Heart right ventricle (tissue), 16 donors: Measurements from ENCODE around the gene MAP3K4. TPM values are rescaled to one million over a fixed set of nuclear protein-coding genes. Genes with fewer than 3 reads are reported as not detected.

Experiments used
- ATAC-seq, 8 donors: fragments of 200-7000 bp; cut with Tn5 transposase; one replicate each; pipeline ENCODE4 v1.9.1; 2020; ENCODE audit warnings: mild to moderate bottlenecking in 8 of 8, moderate library complexity in 8 of 8, moderate number of reproducible peaks in 1 of 8
- DNase-seq, 2 donors: peaks; one replicate each; pipeline ENCODE4 v3.0.0-alpha.2; 2020
- H3K27ac ChIP-seq, 10 donors: fragments of 200-600 bp; sonication (generic) in 2 of 10; one replicate each; pipeline versions ENCODE4 v1.5.0 to v1.8.0; 2020 to 2022; ENCODE audit warnings: mild to moderate bottlenecking in 3 of 10
- H3K27me3 ChIP-seq, 7 donors: fragments of 200-600 bp; one replicate each; pipeline ENCODE4 v1.8.0; 2021 to 2022; ENCODE audit warnings: mild to moderate bottlenecking in 2 of 7
- H3K36me3 ChIP-seq, 9 donors: fragments of 200-600 bp; sonication (generic) in 1 of 9; one replicate each; pipeline versions ENCODE4 v1.5.0 to v1.8.0; 2020 to 2022; ENCODE audit warnings: mild to moderate bottlenecking in 2 of 9
- H3K4me1 ChIP-seq, 9 donors: fragments of 200-600 bp; sonication (generic) in 1 of 9; one replicate each; pipeline versions ENCODE4 v1.5.0 to v1.8.0; 2020 to 2022; ENCODE audit warnings: mild to moderate bottlenecking in 4 of 9
- H3K4me3 ChIP-seq, 10 donors: fragments of 200-600 bp; sonication (generic) in 2 of 10; one replicate each; pipeline versions ENCODE4 v1.5.0 to v1.8.0; 2020 to 2022; ENCODE audit warnings: mild to moderate bottlenecking in 7 of 10, moderate library complexity in 2 of 10
- H3K9me3 ChIP-seq, 11 donors: fragments of 200-600 bp in 10 of 11; sonication (generic) in 2 of 11; one replicate each; pipeline versions ENCODE4 v1.5.0 to v1.8.0; 2013 to 2022; ENCODE audit warnings: mild to moderate bottlenecking in 2 of 11, control low read depth in 1 of 11, moderate library complexity in 1 of 11
- CTCF ChIP-seq, 9 donors: fragments of 200-600 bp; sonication (generic) in 2 of 9; IDR thresholded peaks; one replicate each; pipeline versions ENCODE4 v1.5.0 to v1.8.0; 2021 to 2022; ENCODE audit warnings: antibody characterized with exemption in 9 of 9, mild to moderate bottlenecking in 5 of 9, moderate library complexity in 1 of 9
- WGBS, 2 donors: extraction: QIAGEN DNeasy Blood & Tissue Kit; methylation state at CpG; one replicate each; pipeline ENCODE4 v1.1.7; 2013; ENCODE audit warnings: inconsistent platforms in 1 of 2; 5-methylcytosine and 5-hydroxymethylcytosine counted together
- intact Hi-C, 10 donors: fragments of 100-400 bp; cut with DNase I; formaldehyde crosslinking; loops; one replicate each; pipeline versions ENCODE4 v1.11.1 to v1.14.2; 2022
- polyA plus RNA-seq, 2 donors: library from polyadenylated mRNA; stranded (reverse); fragments of 200-250 nt; gene quantifications; one replicate each; pipeline ENCODE4 v1.2.3, GENCODE V29; 2013
- total RNA-seq, 10 donors: library from RNA; stranded (reverse); fragmentation: NEBNext Ultra II Directional in 3 of 10; extraction: Animal tissue kit (Norgen Biotek cat#: 25700) in 3 of 10; gene quantifications; one replicate each; pipeline versions ENCODE4 v1.2.1 to v1.2.4, GENCODE V29; 2021 to 2023
- donor health status: Arrhythmogenic right ventricular cardiomyopathy.
- donor health status: ischemic (EF 13 %, LVEDD 7.1; RV severe dilation, severe dysfunction).
- donor health status: healthy with polysubstance abuse.
- donor health status: DM: no; HTN: yes; CAD: no.
- donor health status: DM: no; HTN: no; CAD: no.
- donor health status: ischemic (EF 25% LVEDD 6.9; RV normal size, moderate dysfunction).
- donor health status: ischemic (EF 25% LVEDD 5.7; RV mildly dilated, moderate dysfunction).
- donor health status: healthy.
- donor health status: DM: yes; HTN: yes; CAD: no.
- donor health status: Ischemic cardiomyopathy.
- donor health status: ischemic (EF 35%, LVEDD 5.7; RV mildly dilated, moderate dysfunction).
- donor health status: nonischemic (EF 11% LVEDD 7.7; RV severe dilation, severe dysfunction).
- donor health status: DM: yes; HTN: yes; CAD: no.
- donor health status: PGD.
- donor health status: ischemic (EF 29% LVEDD 5.4; RV normal size, mild dysfunction).
- donor health status: nonischemic (EF 23%, LVEDD 6.1; RV moderate dilation, normal function).

Gene MAP3K4
- total and polyA plus RNA-seq, 12 donors = 10.5 to 50.2 (median 30.9) TPM

GRCh38 chr6:160963651-160964050 is 27.9 kb upstream of the MAP3K4 start:
- no peak for DNase-seq
- Histone ChIP-seq H3K36me3 (no peaks in the 10 kb centered on the region), H3K4me3 (no peak overlapping the region), H3K27me3 (no peaks in the 10 kb centered on the region), H3K4me1 (peaks cover 0 to 20% (median 0%) of the 10 kb centered on the region in 9 donors), H3K27ac (no peak overlapping the region), H3K9me3 (no peaks in the 10 kb centered on the region)
- 73 to 77% methylated on average over 8 of the region's 8 CpGs for WGBS, 2 donors
- TF ChIP-seq CTCF (IDR thresholded peaks at IDR 0.05) = no peak
- intact Hi-C loops = no loop called here
- no peak for ATAC-seq

GRCh38 chr6:160965893-160966292 is 25.7 kb upstream of the MAP3K4 start:
- no peaks in the 10 kb centered on the region for H3K36me3 ChIP-seq
- H3K4me3 ChIP-seq = no peak overlapping the region
- H3K9me3 ChIP-seq = no peaks in the 10 kb centered on the region
- no peaks in the 10 kb centered on the region for H3K27me3 ChIP-seq
- TF ChIP-seq CTCF (IDR thresholded peaks at IDR 0.05) = no peak
- peaks cover 0 to 20% (median 0%) of the 10 kb centered on the region in 9 donors for H3K4me1 ChIP-seq
- intact Hi-C loops = no loop called here
- DNase-seq = no peak
- no peak overlapping the region for H3K27ac ChIP-seq
- no peak for ATAC-seq
- WGBS, 2 donors = 79 to 87% methylated on average over 5 of the region's 5 CpGs

- intact Hi-C loops = no loop called here
- peak overlapping the region in 1 of 10 donors; percentile 10 for H3K27ac ChIP-seq
- ATAC-seq = peak in 3 of 8 donors; percentile 14 to 56 (median 51)
Measured at GRCh38 chr6:160966493-160967229, 24.9 kb upstream of the MAP3K4 start.

GRCh38 chr6:160967351-160967750 is 24.2 kb upstream of the MAP3K4 start:
- H3K9me3 ChIP-seq = no peaks in the 10 kb centered on the region
- H3K4me1 ChIP-seq = peaks cover 0 to 26% (median 4%) of the 10 kb centered on the region in 9 donors
- no peak for TF ChIP-seq CTCF (IDR thresholded peaks at IDR 0.05)
- peak overlapping the region in 1 of 10 donors; percentile 10 for H3K27ac ChIP-seq
- no peaks in the 10 kb centered on the region for H3K36me3 ChIP-seq
- ATAC-seq (no peak), DNase-seq (no peak)
- WGBS, 2 donors = 86 to 94% methylated on average over 4 of the region's 4 CpGs
- no peaks in the 10 kb centered on the region for H3K27me3 ChIP-seq
- intact Hi-C loops = no loop called here
- no peak overlapping the region for H3K4me3 ChIP-seq

More at GRCh38 chr6:160966493-160967229, 24.9 kb upstream of the MAP3K4 start:
- peaks cover 0 to 20% (median 0%) of the 10 kb centered on the region in 9 donors for H3K4me1 ChIP-seq
- DNase-seq = no peak
- H3K27me3 ChIP-seq = no peaks in the 10 kb centered on the region
- no peak overlapping the region for H3K4me3 ChIP-seq
- 63 to 71% methylated on average over 7 of the region's 7 CpGs for WGBS, 2 donors
- no peaks in the 10 kb centered on the region for H3K36me3 ChIP-seq
- no peak for TF ChIP-seq CTCF (IDR thresholded peaks at IDR 0.05)
- no peaks in the 10 kb centered on the region for H3K9me3 ChIP-seq
